HepG2 (cell line): ENCODE results near the gene RPLP2. TPM values are rescaled to one million over a fixed set of nuclear protein-coding genes. Genes with fewer than 3 reads are reported as not detected.

Source experiments
- ATAC-seq: fragments of 200-7000 bp; cut with Tn5 transposase; 3 replicates; pipeline ENCODE4 v1.9.1; 2020; ENCODE audit warnings: mild to moderate bottlenecking, moderate library complexity
- BruUV-seq: library from RNA; stranded (reverse); fragments of 400-500 nt; replicated peaks from 2 replicates; lab custom pipeline; 2021; lab: Mats Ljungman, UMichigan
- CTCF ChIA-PET: fragments of 300-600 bp; formaldehyde crosslinking; extraction: SDS; loops from one replicate; lab custom pipeline; 2021; ENCODE audit warnings: low total read pairs, inconsistent platforms, low intra/inter-chr PET ratio; lab: Yijun Ruan, JAX
- POLR2A ChIA-PET: fragments of 350-600 bp; sonication (Branson Sonifier 250); formaldehyde crosslinking; loops from one replicate; lab custom pipeline; 2020; ENCODE audit warnings: antibody characterized with exemption, inconsistent platforms; lab: Yijun Ruan, JAX
- DNase-seq: peaks from one replicate; pipeline ENCODE4 v3.0.0-alpha.2; 2015; ENCODE audit warnings: low spot score
- FAIRE-seq: peaks from 3 replicates; lab custom pipeline; 2011; peaks lifted over from hg19 to GRCh38; lab: Jason Lieb, UNC
- H2AFZ ChIP-seq: one replicate; pipeline ENCODE4 v1.6.1; 2011; ENCODE audit warnings: low read length, inconsistent platforms
- H3K27ac ChIP-seq: fragments of 300-600 bp; 3 replicates; pipeline ENCODE4 v1.8.0; 2011; ENCODE audit warnings: mixed run types, mild to moderate bottlenecking, mixed read lengths, low read length, inconsistent platforms; ENCODE audit not compliant: insufficient read depth; ENCODE audit errors: extremely low read length
- H3K27me3 ChIP-seq, 2 experiments: fragments of 200-600 bp in 1 of 2; 2 replicates in 1 of 2; 3 replicates in 1 of 2; pipeline versions ENCODE4 v1.6.0 to v1.8.0; 2011; ENCODE audit warnings: low read length in 2 of 2, mild to moderate bottlenecking in 2 of 2, moderate library complexity in 2 of 2, inconsistent platforms in 1 of 2; ENCODE audit not compliant: insufficient read depth in 2 of 2, control insufficient read depth in 1 of 2
- H3K36me3 ChIP-seq, 2 experiments: fragments of 200-600 bp in 1 of 2; replicated peaks in 1 of 2; 2 replicates in 1 of 2; 3 replicates in 1 of 2; pipeline versions ENCODE4 v1.5.1 to v1.8.0; 2011; ENCODE audit warnings: low read length in 2 of 2, inconsistent platforms in 1 of 2; ENCODE audit not compliant: insufficient read depth in 2 of 2, control insufficient read depth in 1 of 2
- H3K4me1 ChIP-seq: 2 replicates; pipeline ENCODE4 v1.5.1; 2012; ENCODE audit warnings: low read length, inconsistent platforms; ENCODE audit not compliant: insufficient read depth
- H3K4me2 ChIP-seq: 2 replicates; pipeline ENCODE4 v1.6.0; 2011; ENCODE audit warnings: low read depth, low read length, inconsistent platforms
- H3K4me3 ChIP-seq, 3 experiments: fragments of 200-600 bp in 1 of 3; sonication (generic), shearing (Covaris generic) in 1 of 3; replicated peaks in 1 of 3; 2 replicates each; pipeline ENCODE4 v1.5.1; 2011 to 2016; ENCODE audit warnings: low read length in 3 of 3, inconsistent platforms in 2 of 3, low read depth in 2 of 3, mild to moderate bottlenecking in 2 of 3, control low read depth in 1 of 3, mixed read lengths in 1 of 3; ENCODE audit not compliant: insufficient read depth in 1 of 3
- H3K79me2 ChIP-seq: one replicate; pipeline ENCODE4 v1.6.1; 2011; ENCODE audit warnings: low read length, inconsistent platforms; ENCODE audit not compliant: insufficient read depth
- H3K9ac ChIP-seq: 2 replicates; pipeline ENCODE4 v1.6.0; 2011; ENCODE audit warnings: mild to moderate bottlenecking, low read depth, low read length, inconsistent platforms; ENCODE audit not compliant: insufficient read depth
- H3K9me3 ChIP-seq: 2 replicates; pipeline ENCODE4 v1.5.1; 2012; ENCODE audit warnings: mild to moderate bottlenecking, low read length
- H4K20me1 ChIP-seq: 2 replicates; pipeline ENCODE4 v1.6.0; 2011; ENCODE audit warnings: inconsistent platforms, mild to moderate bottlenecking, low read length, moderate library complexity; ENCODE audit not compliant: insufficient read depth
- POGZ ChIP-seq: sonication (generic); formaldehyde crosslinking; IDR thresholded peaks from 2 replicates; pipeline ENCODE4 v1.4.0; 2020; ENCODE audit warnings: mild to moderate bottlenecking, missing genetic modification reagents
- POLR2A ChIP-seq, 2 experiments: IDR thresholded peaks; 2 replicates each; pipeline ENCODE4 v1.6.1; 2011; ENCODE audit warnings: low read depth in 2 of 2, low read length in 2 of 2, mild to moderate bottlenecking in 1 of 2, moderate library complexity in 1 of 2; ENCODE audit not compliant: insufficient read depth in 1 of 2
- RBFOX2 ChIP-seq: fragments of 200-400 bp; formaldehyde crosslinking; IDR thresholded peaks from 2 replicates; pipeline ENCODE4 v1.6.1; 2017; ENCODE audit warnings: low read depth, mild to moderate bottlenecking, low read length
- SMAD9 ChIP-seq: sonication (generic); formaldehyde crosslinking; IDR thresholded peaks from 2 replicates; pipeline ENCODE4 v1.5.1; 2020; ENCODE audit warnings: mild to moderate bottlenecking, missing genetic modification reagents
- ZHX2 ChIP-seq, 2 experiments: sonication (generic) in 1 of 2; formaldehyde crosslinking in 1 of 2; IDR thresholded peaks; 2 replicates each; pipeline versions ENCODE4 v1.6.1 to v1.9.0; 2014 to 2022; ENCODE audit warnings: antibody characterized with exemption in 1 of 2, borderline replicate concordance in 1 of 2, inconsistent platforms in 1 of 2, low read depth in 1 of 2, missing genetic modification reagents in 1 of 2
- ZNF547 ChIP-seq: sonication (generic); formaldehyde crosslinking; IDR thresholded peaks from 2 replicates; pipeline ENCODE4 v1.5.1; 2020; ENCODE audit warnings: mild to moderate bottlenecking, missing genetic modification reagents
- WGBS: methylation state at CpG from one replicate; pipeline ENCODE4 v1.1.6; 2017; ENCODE audit warnings: low lambda C conversion rate; 5-methylcytosine and 5-hydroxymethylcytosine counted together
- in situ Hi-C: cut with HindIII; loops from 2 replicates; pipeline ENCODE4 v1.10.0; 2017; ENCODE audit warnings: low pct_unique_long_range_greater_than_20kb; ENCODE audit not compliant: extremely low pct_ligation_motif_present
- intact Hi-C: fragments of 100-400 bp; cut with micrococcal nuclease; formaldehyde crosslinking; loops from one replicate; pipeline ENCODE4 v1.10.0; 2022; ENCODE audit not compliant: unreplicated experiment
- polyA plus RNA-seq, 8 experiments: library from polyadenylated mRNA; depleted of rRNA in 3 of 8; stranded (reverse) in 7 of 8; unstranded in 1 of 8; fragments of >200 nt; fragmentation: Illumina TruSeq in 4 of 8; extraction: Trizol in 4 of 8; gene quantifications; 2 replicates each; pipeline versions ENCODE4 v1.2.1 to v1.2.3, GENCODE V29; 2011 to 2016; ENCODE audit warnings: low read depth in 4 of 8, missing spikeins in 1 of 8, mixed read lengths in 1 of 8; ENCODE audit not compliant: insufficient read depth in 1 of 8
- total RNA-seq, 5 experiments: library from RNA; depleted of rRNA; stranded (reverse); fragments of >200 nt; fragmentation: Illumina TruSeq; extraction: Trizol; gene quantifications; 2 replicates each; pipeline ENCODE4 v1.2.3, GENCODE V29; 2016; ENCODE audit warnings: low read depth in 1 of 5

The RPLP2 gene
- total and polyA plus RNA-seq, 2 of the 13 experiments (the other 11 are each of a cell fraction or from before 2014, with no cell fraction given), result 978 to 2,106 TPM

DNA sequence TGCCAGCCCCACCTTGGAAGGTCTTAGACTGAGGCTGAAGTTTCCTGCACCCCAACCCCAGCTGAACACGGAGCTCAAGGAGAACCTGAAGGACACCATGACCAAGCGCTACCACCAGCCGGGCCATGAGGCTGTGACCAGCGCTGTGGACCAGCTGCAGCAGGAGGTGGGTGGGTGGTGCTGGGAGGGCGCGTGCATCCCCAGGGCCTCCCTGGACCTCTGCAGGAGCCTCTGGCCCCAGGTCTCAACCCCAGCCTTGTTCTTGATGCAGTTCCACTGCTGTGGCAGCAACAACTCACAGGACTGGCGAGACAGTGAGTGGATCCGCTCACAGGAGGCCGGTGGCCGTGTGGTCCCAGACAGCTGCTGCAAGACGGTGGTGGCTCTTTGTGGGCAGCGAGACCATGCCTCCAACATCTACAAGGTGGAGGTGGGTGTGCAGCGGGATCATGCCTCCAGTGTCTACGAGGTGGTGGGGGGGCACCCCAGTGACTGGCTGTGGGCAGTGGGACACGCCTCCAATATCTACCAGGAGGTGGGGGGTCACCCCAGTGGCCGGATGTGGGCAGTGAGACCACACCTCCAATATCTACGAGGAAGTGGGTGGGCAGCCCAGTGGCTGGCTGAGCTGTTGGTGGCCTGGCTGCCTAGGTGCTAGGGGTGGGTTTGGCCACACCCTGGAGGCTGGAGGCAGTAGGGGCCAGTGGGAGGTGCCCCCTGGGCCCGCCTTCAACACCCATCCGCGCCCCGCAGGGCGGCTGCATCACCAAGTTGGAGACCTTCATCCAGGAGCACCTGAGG lies 27.6 kb downstream of the RPLP2 start (continued):
- TF ChIP-seq ZHX2 (IDR thresholded peaks at IDR 0.05; ENCODE audit: low read depth) (no peak), ZHX2 (CRISPR knock-in tag; IDR thresholded peaks at IDR 0.05; ENCODE audit: borderline replicate concordance) (no peak)
- TF ChIP-seq, all 625 proteins: peak for 12

DNA sequence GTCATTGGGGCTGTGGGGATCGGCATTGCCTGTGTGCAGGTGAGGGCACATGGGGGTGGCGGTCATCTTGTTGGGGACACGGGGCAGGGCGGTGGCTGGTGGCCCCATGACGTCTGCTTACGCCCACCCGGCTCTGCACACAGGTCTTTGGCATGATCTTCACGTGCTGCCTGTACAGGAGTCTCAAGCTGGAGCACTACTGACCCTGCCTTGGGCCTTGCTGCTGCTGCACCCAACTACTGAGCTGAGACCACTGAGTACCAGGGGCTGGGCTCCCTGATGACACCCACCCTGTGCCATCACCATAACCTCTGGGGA lies 28.2 kb downstream of the RPLP2 start:
- no peak for TF ChIP-seq POGZ (CRISPR knock-in tag)
- peak in 1 of 2 experiments; percentile 6; a peak in 1 of 4 replicates for TF ChIP-seq POLR2A (IDR thresholded peaks at IDR 0.05; ENCODE audit: insufficient read depth in 1 of 2, low read depth in 2 of 2, low read length in 2 of 2)
- no peak for TF ChIP-seq SMAD9 (CRISPR knock-in tag)
- TF ChIP-seq RBFOX2, result peak; percentile 10; the same call in 1 of the 2 replicates
- TF ChIP-seq ZNF547 (CRISPR knock-in tag), result no peak
- ATAC-seq, result peak; percentile 0; the same call in 1 of the 3 replicates
- Histone ChIP-seq H3K36me3 (peaks cover 9 to 36% of the 10 kb centered on the region in 2 experiments), H2AFZ (no peak overlapping the region), H4K20me1 (peaks cover 20% of the 10 kb centered on the region; the same call in 1 of the 2 replicates), H3K9me3 (no peaks in the 10 kb centered on the region), H3K9ac (no peak overlapping the region), H3K27me3 (no peaks in the 10 kb centered on the region), H3K4me1 (peaks cover 65% of the 10 kb centered on the region), H3K4me3 (no peak overlapping the region), H3K4me2 (no peak overlapping the region), H3K27ac (peak overlapping the region; percentile 53), H3K79me2 (peaks cover 36% of the 10 kb centered on the region)
- WGBS, result 100% methylated on average over 1 of the region's 8 CpGs
- CTCF ChIA-PET, result no interaction called here
- FAIRE-seq, result no peak
- no peak for DNase-seq
- in situ Hi-C loops, result no loop called here
- intact Hi-C loops, result no loop called here
- POLR2A ChIA-PET, result interaction anchor here (0.7 to 16.1 kb wide), 7 partner anchors 8 to 84 kb away, joined by 3 to 264 read pairs (median 6); partner anchors contain the start of genes CD151, CRACR2B, PIDD1 and PNPLA2
- no TSS peak for BruUV-seq
